HepG2 (cell line): Measurements from ENCODE around the gene KCNQ1OT1. TPM values are rescaled to one million over a fixed set of nuclear protein-coding genes. Genes with fewer than 3 reads are reported as not detected.

Source experiments
- BCL6 ChIP-seq: IDR thresholded peaks from 2 replicates; pipeline ENCODE4 v1.6.1; 2016; ENCODE audit warnings: missing genetic modification reagents, missing compliant biosample characterization
- CEBPB ChIP-seq: IDR thresholded peaks from 2 replicates; pipeline ENCODE4 v1.6.1; 2011; ENCODE audit warnings: low read depth, low read length, improper control_type of control experiment, borderline replicate concordance
- FOXC1 ChIP-seq: sonication (generic); formaldehyde crosslinking; IDR thresholded peaks from 2 replicates; pipeline ENCODE4 v1.8.0; 2022; ENCODE audit warnings: mild to moderate bottlenecking, missing genetic modification reagents, borderline replicate concordance
- HNRNPUL1 ChIP-seq: fragments of 200-400 bp; formaldehyde crosslinking; IDR thresholded peaks from 2 replicates; pipeline ENCODE4 v1.6.1; 2017; ENCODE audit warnings: low read depth, mild to moderate bottlenecking, low read length, moderate library complexity
- KLF6 ChIP-seq: IDR thresholded peaks from 2 replicates; pipeline ENCODE4 v1.8.0; 2016; ENCODE audit warnings: missing biosample characterization, missing genetic modification reagents
- NFRKB ChIP-seq: fragments of 450-650 bp; IDR thresholded peaks from 2 replicates; pipeline ENCODE4 v1.6.1; 2017
- SNRNP70 ChIP-seq: fragments of 200-400 bp; formaldehyde crosslinking; IDR thresholded peaks from 2 replicates; pipeline ENCODE4 v1.6.1; 2017; ENCODE audit warnings: mild to moderate bottlenecking, low read depth, low read length, moderate library complexity
- TCF7 ChIP-seq: sonication (generic); IDR thresholded peaks from 2 replicates; pipeline ENCODE4 v1.6.1; 2016; ENCODE audit warnings: antibody characterized with exemption, low read depth
- U2AF2 ChIP-seq: fragments of 200-400 bp; formaldehyde crosslinking; IDR thresholded peaks from 2 replicates; pipeline ENCODE4 v1.6.1; 2017; ENCODE audit warnings: low read depth, mild to moderate bottlenecking, low read length
- ZBTB40 ChIP-seq, 2 experiments: fragments of 450-650 bp in 1 of 2; sonication (generic) in 1 of 2; formaldehyde crosslinking in 1 of 2; IDR thresholded peaks; 2 replicates each; pipeline versions ENCODE4 v1.6.1 to v1.8.0; 2016 to 2022; ENCODE audit warnings: antibody characterized with exemption in 1 of 2, mild to moderate bottlenecking in 1 of 2, missing genetic modification reagents in 1 of 2
- ZNF24 ChIP-seq: fragments of 450-650 bp; IDR thresholded peaks from 2 replicates; pipeline ENCODE4 v1.6.1; 2017; ENCODE audit warnings: antibody characterized with exemption, mild to moderate bottlenecking
- ZNF337 ChIP-seq: sonication (generic); formaldehyde crosslinking; IDR thresholded peaks from 2 replicates; pipeline ENCODE4 v1.5.1; 2020; ENCODE audit warnings: missing genetic modification reagents, low read depth, mild to moderate bottlenecking, borderline replicate concordance
- ZNF556 ChIP-seq: sonication (generic); formaldehyde crosslinking; IDR thresholded peaks from 2 replicates; pipeline ENCODE4 v1.4.0; 2020; ENCODE audit warnings: mild to moderate bottlenecking, missing genetic modification reagents, borderline replicate concordance
- ZNF678 ChIP-seq: sonication (generic); formaldehyde crosslinking; IDR thresholded peaks from 2 replicates; pipeline ENCODE4 v1.4.0; 2020; ENCODE audit warnings: mild to moderate bottlenecking, missing genetic modification reagents
- polyA plus RNA-seq, 8 experiments: library from polyadenylated mRNA; depleted of rRNA in 3 of 8; stranded (reverse) in 7 of 8; unstranded in 1 of 8; fragments of >200 nt; fragmentation: Illumina TruSeq in 4 of 8; extraction: Trizol in 4 of 8; gene quantifications; 2 replicates each; pipeline versions ENCODE4 v1.2.1 to v1.2.3, GENCODE V29; 2011 to 2016; ENCODE audit warnings: low read depth in 4 of 8, missing spikeins in 1 of 8, mixed read lengths in 1 of 8; ENCODE audit not compliant: insufficient read depth in 1 of 8
- total RNA-seq, 5 experiments: library from RNA; depleted of rRNA; stranded (reverse); fragments of >200 nt; fragmentation: Illumina TruSeq; extraction: Trizol; gene quantifications; 2 replicates each; pipeline ENCODE4 v1.2.3, GENCODE V29; 2016; ENCODE audit warnings: low read depth in 1 of 5
- TF ChIP-seq, protein P1 (sequence below): sonication (generic); formaldehyde crosslinking; IDR thresholded peaks from 2 replicates; pipeline ENCODE4 v1.4.0; 2020; ENCODE audit warnings: missing genetic modification reagents
- TF ChIP-seq, protein P2 (sequence below): sonication (generic); formaldehyde crosslinking; IDR thresholded peaks from 2 replicates; pipeline ENCODE4 v1.4.0; 2020; ENCODE audit warnings: mild to moderate bottlenecking, missing genetic modification reagents
- TF ChIP-seq, protein P3 (sequence below): sonication (generic); formaldehyde crosslinking; conservative IDR thresholded peaks from 2 replicates; pipeline ENCODE4 v1.4.0; 2020; ENCODE audit warnings: missing genetic modification reagents

The KCNQ1OT1 gene
- total and polyA plus RNA-seq, 2 of the 13 experiments (the other 11 are each of a cell fraction or from before 2014, with no cell fraction given), result 1.3 to 18.9 TPM

- TF ChIP-seq, protein P1, sequence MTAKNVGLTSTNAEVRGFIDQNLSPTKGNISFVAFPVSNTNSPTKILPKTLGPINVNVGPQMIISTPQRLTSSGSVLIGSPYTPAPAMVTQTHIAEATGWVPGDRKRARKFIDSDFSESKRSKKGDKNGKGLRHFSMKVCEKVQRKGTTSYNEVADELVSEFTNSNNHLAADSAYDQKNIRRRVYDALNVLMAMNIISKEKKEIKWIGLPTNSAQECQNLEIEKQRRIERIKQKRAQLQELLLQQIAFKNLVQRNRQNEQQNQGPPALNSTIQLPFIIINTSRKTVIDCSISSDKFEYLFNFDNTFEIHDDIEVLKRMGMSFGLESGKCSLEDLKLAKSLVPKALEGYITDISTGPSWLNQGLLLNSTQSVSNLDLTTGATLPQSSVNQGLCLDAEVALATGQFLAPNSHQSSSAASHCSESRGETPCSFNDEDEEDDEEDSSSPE (CRISPR knock-in tag), result peak; percentile 82
- TF ChIP-seq KLF6 (CRISPR knock-in tag) (peak; percentile 96), TCF7 (no peak), ZNF24 (no peak), ZBTB40 (IDR thresholded peaks at IDR 0.05) (no peak), ZBTB40 (CRISPR knock-in tag; IDR thresholded peaks at IDR 0.05) (peak; percentile 81), SNRNP70 (peak; percentile 42; the same call in 1 of the 2 replicates), ZNF678 (CRISPR knock-in tag) (0 out of 2 replicates have a peak, but pooled peaks have one; percentile 52), ZNF337 (peak; percentile 49; the same call in 1 of the 2 replicates), BCL6 (CRISPR knock-in tag) (peak; percentile 53), FOXC1 (CRISPR knock-in tag) (peak; percentile 89; the same call in 1 of the 2 replicates), CEBPB (no peak), HNRNPUL1 (peak; percentile 69; the same call in 1 of the 2 replicates), U2AF2 (0 out of 2 replicates have a peak, but pooled peaks have one; percentile 36), NFRKB (no peak), ZNF556 (no peak; the same call in 1 of the 2 replicates)
- TF ChIP-seq, protein P2, sequence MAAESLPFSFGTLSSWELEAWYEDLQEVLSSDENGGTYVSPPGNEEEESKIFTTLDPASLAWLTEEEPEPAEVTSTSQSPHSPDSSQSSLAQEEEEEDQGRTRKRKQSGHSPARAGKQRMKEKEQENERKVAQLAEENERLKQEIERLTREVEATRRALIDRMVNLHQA (CRISPR knock-in tag), result 0 out of 2 replicates have a peak, but pooled peaks have one; percentile 46
- TF ChIP-seq, protein P3, sequence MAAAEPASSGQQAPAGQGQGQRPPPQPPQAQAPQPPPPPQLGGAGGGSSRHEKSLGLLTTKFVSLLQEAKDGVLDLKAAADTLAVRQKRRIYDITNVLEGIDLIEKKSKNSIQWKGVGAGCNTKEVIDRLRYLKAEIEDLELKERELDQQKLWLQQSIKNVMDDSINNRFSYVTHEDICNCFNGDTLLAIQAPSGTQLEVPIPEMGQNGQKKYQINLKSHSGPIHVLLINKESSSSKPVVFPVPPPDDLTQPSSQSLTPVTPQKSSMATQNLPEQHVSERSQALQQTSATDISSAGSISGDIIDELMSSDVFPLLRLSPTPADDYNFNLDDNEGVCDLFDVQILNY, result peak; percentile 43; the same call in 1 of the 2 replicates
Measured at GRCh38 chr11:2699531-2700414, at the start of gene KCNQ1OT1 (continued).
